22Rv1 (cell line): ENCODE data around the gene WDR90.

Experiments used
- H3K27ac ChIP-seq: fragments of 450-650 bp; 2 replicates; pipeline ENCODE4 v1.5.1; 2017
- CTCF ChIP-seq: fragments of 450-650 bp; IDR thresholded peaks from 2 replicates; pipeline ENCODE4 v1.5.1; 2017; ENCODE audit warnings: mild to moderate bottlenecking
- ZFX ChIP-seq: fragments of 450-650 bp; IDR thresholded peaks from 2 replicates; pipeline ENCODE4 v1.6.1; 2017; ENCODE audit warnings: antibody characterized with exemption, borderline replicate concordance

The WDR90 gene

GRCh38 chr16:642189-643049 lies 6.7 kb upstream of the WDR90 start:
- peak overlapping the region; percentile 96 for H3K27ac ChIP-seq
- TF ChIP-seq ZFX (no peak), CTCF (no peak)

GRCh38 chr16:643050-643368 lies 6.2 kb upstream of the WDR90 start:
- no peak for TF ChIP-seq ZFX
- no peak for TF ChIP-seq CTCF
- H3K27ac ChIP-seq: peak overlapping the region; percentile 96

- peak overlapping the region; percentile 96 for H3K27ac ChIP-seq
- no peak for TF ChIP-seq CTCF
- no peak for TF ChIP-seq ZFX
These were observed 4.6 kb upstream of the WDR90 start for GRCh38 chr16:644556-644955.

- no peak for TF ChIP-seq CTCF
- TF ChIP-seq ZFX: no peak
These were observed 3.1 kb upstream of the WDR90 start for GRCh38 chr16:645852-646678.

GRCh38 chr16:646679-647172 lies 2.4 kb upstream of the WDR90 start:
- TF ChIP-seq ZFX (no peak), CTCF (no peak)
- H3K27ac ChIP-seq: peak overlapping the region; percentile 96

More at GRCh38 chr16:645852-646678, 3.1 kb upstream of the WDR90 start:
- H3K27ac ChIP-seq: peak overlapping the region; percentile 96

- peak overlapping the region; percentile 96 for H3K27ac ChIP-seq
- TF ChIP-seq ZFX: no peak
- no peak for TF ChIP-seq CTCF
These were observed 1.8 kb upstream of the WDR90 start for GRCh38 chr16:647173-647902.
